Effector CD8-positive, alpha-beta T cell (primary cell): ENCODE data around the gene MEI4.
"Not testable (repeated sequence)": the region's sequence is repeated elsewhere in the genome, so short reads cannot be mapped to it uniquely, and the experiment has no call there.

Source experiments
- DNase-seq: peaks from one replicate; lab custom pipeline; 2025; lab: John Stamatoyannopoulos, UW

MEI4 gene

GRCh38 chr6:77683515-77683914 lies 30.7 kb downstream of the MEI4 start:
- DNase-seq, result no peak

- no peak for DNase-seq
These were observed 34.1 kb downstream of the MEI4 start for GRCh38 chr6:77686931-77687330.

GRCh38 chr6:77688649-77689048 lies 35.8 kb downstream of the MEI4 start:
- DNase-seq, result no peak

DNA sequence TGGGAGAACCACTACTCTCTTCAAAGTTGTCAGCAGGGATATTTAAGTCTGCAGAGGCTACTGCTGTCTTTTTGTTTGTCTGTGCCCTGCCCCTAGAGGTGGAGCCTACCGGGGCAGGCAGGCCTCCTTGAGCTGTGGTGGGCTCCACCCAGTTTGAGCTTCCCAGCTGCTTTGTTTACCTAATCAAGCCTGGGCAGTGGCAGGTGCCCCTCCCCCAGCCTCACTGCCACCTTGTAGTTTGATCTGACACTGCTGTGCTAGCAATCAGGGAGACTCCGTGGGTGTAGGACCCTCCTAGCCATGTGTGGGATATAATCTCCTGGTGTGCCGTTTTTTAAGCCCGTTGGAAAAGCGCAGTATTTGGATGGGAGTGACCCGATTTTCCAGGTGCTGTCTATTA lies 47.3 kb downstream of the MEI4 start:
- not testable (repeated sequence) for DNase-seq

DNA sequence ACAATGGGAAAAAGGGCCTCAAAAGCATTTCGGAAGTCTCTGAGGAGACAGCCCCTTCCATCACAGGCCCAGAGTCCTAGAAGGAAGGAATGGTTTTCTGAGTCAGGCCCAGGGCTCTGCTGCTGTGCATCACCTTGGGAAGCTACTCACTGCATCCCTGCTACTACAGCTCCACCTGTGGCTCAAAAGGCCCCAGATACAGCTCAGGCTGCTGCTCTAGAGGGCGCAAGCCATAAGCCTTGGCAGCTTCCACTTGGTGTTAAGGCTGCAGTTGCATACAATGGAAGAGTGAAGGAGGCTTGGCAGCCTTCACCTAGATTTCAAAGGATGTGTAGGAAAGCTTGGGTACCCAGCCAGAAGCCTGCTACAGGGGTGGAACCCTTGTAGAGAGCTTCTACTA lies 54.8 kb downstream of the MEI4 start:
- DNase-seq, result no peak

GRCh38 chr6:77715588-77715987 lies 62.7 kb downstream of the MEI4 start:
- no peak for DNase-seq

DNA sequence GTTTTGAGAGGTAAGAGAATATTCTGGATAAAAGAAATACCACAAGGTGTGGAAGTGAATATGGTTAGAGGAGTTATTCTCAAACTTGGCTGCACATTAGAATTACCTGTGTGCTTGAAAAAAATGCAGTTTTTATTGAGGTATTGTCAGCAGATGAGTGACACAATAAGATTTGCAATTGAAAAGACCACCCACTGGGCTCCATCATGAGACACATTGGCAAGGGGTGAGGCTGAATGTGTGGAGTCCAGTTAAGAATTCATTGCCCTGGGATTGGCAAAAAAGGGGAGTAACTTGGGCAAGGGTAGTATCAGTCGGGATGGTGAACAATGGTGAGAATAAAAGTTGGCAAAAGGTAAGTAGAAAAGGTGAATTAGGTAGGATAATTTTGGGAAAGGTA lies 63.5 kb downstream of the MEI4 start:
- DNase-seq, result no peak

- DNase-seq, result not testable (repeated sequence)
These were observed 83.2 kb downstream of the MEI4 start for GRCh38 chr6:77736010-77736409.

- DNase-seq, result no peak
These were observed 87.5 kb downstream of the MEI4 start for GRCh38 chr6:77740380-77740779.

DNA sequence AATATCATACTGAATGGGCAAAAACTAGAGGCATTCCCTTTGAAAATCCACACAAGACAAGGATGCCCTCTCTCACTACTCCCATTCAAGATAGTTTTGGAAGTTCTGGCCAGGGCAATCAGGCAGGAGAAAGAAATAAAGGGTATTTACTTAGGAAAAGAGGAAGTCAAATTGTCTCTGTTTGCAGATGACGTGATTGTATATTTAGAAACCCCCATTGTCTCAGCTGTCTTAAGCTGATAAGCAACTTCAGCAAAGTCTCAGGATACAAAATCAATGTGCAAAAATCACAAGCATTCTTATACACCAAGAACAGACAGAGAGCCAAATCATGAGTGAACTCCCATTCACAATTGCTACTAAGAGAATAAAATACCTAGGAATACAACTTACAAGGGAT lies 99.3 kb downstream of the MEI4 start:
- not testable (repeated sequence) for DNase-seq

DNA sequence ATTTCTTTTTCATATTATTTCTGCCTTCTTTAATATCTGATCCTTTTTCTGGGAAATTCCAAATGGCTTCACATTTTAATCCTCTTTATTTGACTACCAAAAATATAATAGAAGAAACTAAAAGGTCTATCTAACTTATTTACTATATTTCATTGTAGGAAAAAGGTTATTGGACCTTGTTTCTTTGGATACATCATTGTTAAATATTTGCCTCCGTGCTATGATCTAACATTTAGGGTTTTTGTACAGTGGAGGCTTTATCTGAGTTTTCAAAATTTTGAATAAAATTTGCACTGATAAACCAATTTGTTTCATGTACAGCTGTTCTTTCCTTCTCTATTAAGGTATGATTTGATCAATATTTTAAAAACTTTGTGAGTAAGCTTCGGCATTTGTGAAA lies 109.5 kb downstream of the MEI4 start:
- DNase-seq, result no peak

GRCh38 chr6:77763124-77763523 lies 110.3 kb downstream of the MEI4 start:
- no peak for DNase-seq

GRCh38 chr6:77764364-77764763 lies 111.5 kb downstream of the MEI4 start:
- DNase-seq, result no peak

DNA sequence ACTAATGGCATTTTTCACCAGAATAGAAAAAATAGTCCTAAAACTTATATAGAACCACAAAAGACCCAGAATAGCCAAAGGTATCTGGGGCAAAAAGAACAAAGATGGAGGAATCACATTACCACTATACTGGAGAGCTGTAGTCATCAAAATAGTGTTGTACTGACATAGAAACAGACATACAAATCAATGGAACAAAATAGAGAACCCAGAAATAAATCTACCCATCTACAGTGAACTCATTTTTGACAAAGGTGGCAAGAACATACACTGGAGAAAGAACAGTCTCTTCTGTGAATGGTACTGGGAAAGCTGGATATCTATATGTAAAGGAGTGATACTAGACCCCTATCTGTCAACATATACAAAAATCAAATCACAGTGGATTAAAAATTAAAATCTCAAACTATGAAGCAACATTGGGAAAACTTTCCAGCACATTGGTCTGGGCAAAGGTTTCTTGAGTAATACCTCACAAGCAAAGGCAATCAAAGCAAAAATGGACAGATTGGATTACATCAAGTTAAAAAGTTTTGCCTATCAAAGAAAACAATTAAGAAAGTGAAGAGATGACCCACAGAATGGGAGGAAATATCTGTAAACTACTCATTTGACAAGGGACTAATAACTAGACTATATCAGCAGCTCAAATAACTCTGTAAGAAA lies 120.5 kb downstream of the MEI4 start:
- DNase-seq, result no peak

GRCh38 chr6:77774457-77774856 lies 121.6 kb downstream of the MEI4 start:
- DNase-seq, result no peak

GRCh38 chr6:77776441-77776840 lies 123.6 kb downstream of the MEI4 start:
- no peak for DNase-seq

GRCh38 chr6:77778527-77778926 lies 125.7 kb downstream of the MEI4 start:
- no peak for DNase-seq

GRCh38 chr6:77786935-77787629 lies 134.2 kb downstream of the MEI4 start:
- no peak for DNase-seq

GRCh38 chr6:77796824-77797809 lies 144.3 kb downstream of the MEI4 start:
- no peak for DNase-seq

DNA sequence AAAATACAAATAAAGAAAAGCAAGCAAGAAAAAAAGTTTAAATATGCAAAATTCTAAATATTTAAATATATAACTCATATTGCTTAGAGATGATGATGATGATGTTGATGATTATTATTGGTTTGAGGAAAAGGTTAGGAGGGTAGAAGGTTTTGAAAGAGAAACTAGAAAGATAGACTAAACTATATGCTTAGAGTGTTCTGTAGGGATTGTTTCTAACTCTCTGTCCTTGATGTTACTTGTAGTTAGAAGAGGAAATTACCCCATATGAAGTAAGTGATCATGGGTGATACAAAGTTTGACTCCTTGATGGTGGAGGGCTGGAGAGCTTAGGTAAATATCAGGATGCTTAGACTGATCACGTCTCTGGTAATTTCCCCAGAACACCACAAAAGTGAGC lies 159.5 kb downstream of the MEI4 start:
- no peak for DNase-seq

GRCh38 chr6:77813090-77813489 lies 160.3 kb downstream of the MEI4 start:
- DNase-seq, result no peak

GRCh38 chr6:77814119-77814518 lies 161.3 kb downstream of the MEI4 start:
- no peak for DNase-seq

- no peak for DNase-seq
These were observed 162.7 kb downstream of the MEI4 start for GRCh38 chr6:77815531-77815930.
